Breast epithelium (tissue), 3 donors: ENCODE results near the gene ZNF609.
"Not testable (repeated sequence)": the region's sequence is repeated elsewhere in the genome, so short reads cannot be mapped to it uniquely, and the experiment has no call there.

Experiments
- POLR2A ChIP-seq: fragments of 450-650 bp; IDR thresholded peaks from one replicate; pipeline ENCODE4 v1.6.1; 2016; ENCODE audit warnings: antibody characterized with exemption, mild to moderate bottlenecking, moderate library complexity
- POLR2AphosphoS5 ChIP-seq, 3 donors: sonication (generic); formaldehyde crosslinking; IDR thresholded peaks; one replicate each; pipeline ENCODE4 v1.6.1; 2017; ENCODE audit warnings: antibody characterized with exemption in 3 of 3
- TF ChIP-seq, protein P1 (sequence below), 3 donors: fragments of 450-650 bp; IDR thresholded peaks; one replicate each; pipeline ENCODE4 v1.5.1; 2016 to 2017; ENCODE audit warnings: antibody characterized with exemption in 3 of 3, mild to moderate bottlenecking in 3 of 3, moderate library complexity in 3 of 3

- TF ChIP-seq, protein P1, sequence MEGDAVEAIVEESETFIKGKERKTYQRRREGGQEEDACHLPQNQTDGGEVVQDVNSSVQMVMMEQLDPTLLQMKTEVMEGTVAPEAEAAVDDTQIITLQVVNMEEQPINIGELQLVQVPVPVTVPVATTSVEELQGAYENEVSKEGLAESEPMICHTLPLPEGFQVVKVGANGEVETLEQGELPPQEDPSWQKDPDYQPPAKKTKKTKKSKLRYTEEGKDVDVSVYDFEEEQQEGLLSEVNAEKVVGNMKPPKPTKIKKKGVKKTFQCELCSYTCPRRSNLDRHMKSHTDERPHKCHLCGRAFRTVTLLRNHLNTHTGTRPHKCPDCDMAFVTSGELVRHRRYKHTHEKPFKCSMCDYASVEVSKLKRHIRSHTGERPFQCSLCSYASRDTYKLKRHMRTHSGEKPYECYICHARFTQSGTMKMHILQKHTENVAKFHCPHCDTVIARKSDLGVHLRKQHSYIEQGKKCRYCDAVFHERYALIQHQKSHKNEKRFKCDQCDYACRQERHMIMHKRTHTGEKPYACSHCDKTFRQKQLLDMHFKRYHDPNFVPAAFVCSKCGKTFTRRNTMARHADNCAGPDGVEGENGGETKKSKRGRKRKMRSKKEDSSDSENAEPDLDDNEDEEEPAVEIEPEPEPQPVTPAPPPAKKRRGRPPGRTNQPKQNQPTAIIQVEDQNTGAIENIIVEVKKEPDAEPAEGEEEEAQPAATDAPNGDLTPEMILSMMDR (IDR thresholded peaks at IDR 0.05): not testable (repeated sequence)
- TF ChIP-seq POLR2A; POLR2AphosphoS5 (IDR thresholded peaks at IDR 0.05): not testable (repeated sequence)
Observed at GRCh38 chr15:64592845-64593244, 132.5 kb downstream of the ZNF609 start.
